Nephron (organoid): ENCODE measurements around the gene GALNT2.

ENCODE experiments used
- H3K27ac Mint-ChIP-seq, 3 experiments: 2 replicates each; pipeline ENCODE4 v1.8.0; 2020; ENCODE audit warnings: mixed read lengths in 3 of 3, mild to moderate bottlenecking in 2 of 3, moderate library complexity in 1 of 3
- H3K27me3 Mint-ChIP-seq: 2 replicates; pipeline ENCODE4 v1.8.0; 2021; ENCODE audit warnings: low read depth, mild to moderate bottlenecking, moderate library complexity, mixed read lengths
- H3K36me3 Mint-ChIP-seq: 2 replicates; pipeline ENCODE4 v1.8.0; 2020; ENCODE audit warnings: low read depth, mixed read lengths
- H3K4me1 Mint-ChIP-seq: 2 replicates; pipeline ENCODE4 v1.8.0; 2020; ENCODE audit warnings: mixed read lengths
- H3K4me3 Mint-ChIP-seq, 3 experiments: 2 replicates each; pipeline ENCODE4 v1.8.0; 2020; ENCODE audit warnings: mild to moderate bottlenecking in 3 of 3, mixed read lengths in 3 of 3, moderate library complexity in 2 of 3
- H3K9me3 Mint-ChIP-seq: 2 replicates; pipeline ENCODE4 v1.8.0; 2020; ENCODE audit warnings: mixed read lengths
- TF ChIP-seq, protein P1 (sequence below), 3 experiments: fragments of 200-600 bp; sonication (generic); IDR thresholded peaks; one replicate each; pipeline ENCODE4 v1.5.0; 2021; ENCODE audit warnings: antibody characterized with exemption in 3 of 3; ENCODE audit not compliant: unreplicated experiment in 3 of 3

The GALNT2 gene

DNA sequence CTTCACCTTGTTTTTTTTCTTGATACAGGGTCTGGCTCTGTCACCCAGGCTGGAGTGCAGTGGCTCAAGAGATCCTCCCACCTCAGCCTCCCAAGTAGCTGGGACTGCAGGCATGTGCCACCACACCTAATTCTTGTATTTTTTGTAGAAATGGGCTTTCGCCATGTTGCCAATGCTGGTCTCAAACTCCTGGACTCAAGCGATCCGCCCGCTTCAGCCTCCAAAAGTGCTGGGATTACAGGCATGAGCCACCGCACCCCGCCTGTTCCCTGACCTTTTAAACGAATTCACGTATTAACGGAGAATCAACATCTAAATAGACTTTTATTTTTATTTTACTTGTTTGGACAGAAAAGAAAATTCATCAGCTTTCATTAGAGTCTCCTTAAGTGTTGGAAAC is 254.3 kb downstream of the GALNT2 start:
- TF ChIP-seq, protein P1, sequence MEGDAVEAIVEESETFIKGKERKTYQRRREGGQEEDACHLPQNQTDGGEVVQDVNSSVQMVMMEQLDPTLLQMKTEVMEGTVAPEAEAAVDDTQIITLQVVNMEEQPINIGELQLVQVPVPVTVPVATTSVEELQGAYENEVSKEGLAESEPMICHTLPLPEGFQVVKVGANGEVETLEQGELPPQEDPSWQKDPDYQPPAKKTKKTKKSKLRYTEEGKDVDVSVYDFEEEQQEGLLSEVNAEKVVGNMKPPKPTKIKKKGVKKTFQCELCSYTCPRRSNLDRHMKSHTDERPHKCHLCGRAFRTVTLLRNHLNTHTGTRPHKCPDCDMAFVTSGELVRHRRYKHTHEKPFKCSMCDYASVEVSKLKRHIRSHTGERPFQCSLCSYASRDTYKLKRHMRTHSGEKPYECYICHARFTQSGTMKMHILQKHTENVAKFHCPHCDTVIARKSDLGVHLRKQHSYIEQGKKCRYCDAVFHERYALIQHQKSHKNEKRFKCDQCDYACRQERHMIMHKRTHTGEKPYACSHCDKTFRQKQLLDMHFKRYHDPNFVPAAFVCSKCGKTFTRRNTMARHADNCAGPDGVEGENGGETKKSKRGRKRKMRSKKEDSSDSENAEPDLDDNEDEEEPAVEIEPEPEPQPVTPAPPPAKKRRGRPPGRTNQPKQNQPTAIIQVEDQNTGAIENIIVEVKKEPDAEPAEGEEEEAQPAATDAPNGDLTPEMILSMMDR (IDR thresholded peaks at IDR 0.05; ENCODE audit: unreplicated experiment in 3 of 3) = no peak
- Mint-ChIP-seq H3K9me3 (no peaks in the 10 kb centered on the region), H3K4me3 (no peak overlapping the region), H3K36me3 (no peaks in the 10 kb centered on the region), H3K27ac (peak overlapping the region in 2 of 3 experiments; percentile 66 to 95), H3K27me3 (peaks cover 13% of the 10 kb centered on the region), H3K4me1 (peaks cover 37% of the 10 kb centered on the region)

DNA sequence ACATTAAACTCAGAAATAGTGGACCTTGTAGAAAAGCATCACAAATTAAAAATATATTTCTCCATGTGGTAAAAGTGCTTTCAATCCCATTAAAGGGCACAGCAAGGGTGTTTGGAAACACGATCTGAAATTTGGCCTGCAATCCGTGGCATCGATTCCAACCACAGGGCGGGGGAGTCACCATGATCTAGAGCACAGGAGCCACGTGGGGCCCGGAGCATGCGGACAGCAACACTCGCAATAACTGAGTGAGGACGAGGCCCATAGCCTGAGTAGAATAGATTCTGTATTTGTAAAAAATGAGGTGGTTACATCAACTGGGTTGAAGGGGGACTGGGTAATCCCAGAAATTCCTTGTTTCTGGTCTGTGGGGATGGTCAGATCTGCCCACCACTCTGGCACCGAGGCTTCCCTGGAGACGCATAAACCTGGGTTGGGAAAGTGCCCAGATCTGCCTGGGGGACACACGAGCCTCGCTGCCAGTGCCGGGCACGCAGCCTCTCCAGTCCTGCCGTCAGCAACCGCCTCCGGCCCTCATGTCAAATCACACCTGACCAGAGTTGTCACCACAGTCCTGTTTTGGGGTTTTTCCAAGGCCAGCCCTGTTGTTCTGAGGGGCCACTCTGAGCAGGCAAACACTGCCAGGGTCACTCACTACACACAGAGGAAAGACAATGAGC is 254.8 kb downstream of the GALNT2 start:
- Mint-ChIP-seq H3K9me3 (no peaks in the 10 kb centered on the region), H3K4me3 (no peak overlapping the region), H3K36me3 (no peaks in the 10 kb centered on the region), H3K27me3 (peaks cover 9% of the 10 kb centered on the region), H3K4me1 (peaks cover 37% of the 10 kb centered on the region), H3K27ac (peak overlapping the region in 2 of 3 experiments; percentile 56 to 58)
- TF ChIP-seq, protein P1 (IDR thresholded peaks at IDR 0.05; ENCODE audit: unreplicated experiment in 3 of 3) = no peak

DNA sequence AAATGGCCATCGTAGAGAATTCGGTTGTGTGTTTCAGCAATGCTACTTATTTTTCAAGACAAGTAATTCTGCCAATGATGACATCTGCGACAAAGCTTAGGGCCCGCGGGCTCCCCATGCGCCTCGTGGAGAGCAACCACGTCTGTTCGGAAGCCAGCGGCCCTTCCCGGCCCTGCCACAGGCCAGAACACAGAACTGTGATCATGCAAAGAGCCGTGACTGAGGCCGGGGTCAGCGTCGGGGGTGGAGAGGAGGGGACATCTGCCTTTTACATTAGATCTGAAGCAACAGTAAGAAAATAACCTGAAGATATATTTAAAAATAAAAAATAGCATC is 255.4 kb downstream of the GALNT2 start:
- H3K27ac Mint-ChIP-seq = no peak overlapping the region
- no peaks in the 10 kb centered on the region for H3K9me3 Mint-ChIP-seq
- H3K36me3 Mint-ChIP-seq = no peaks in the 10 kb centered on the region
- H3K4me3 Mint-ChIP-seq = no peak overlapping the region
- TF ChIP-seq, protein P1 (IDR thresholded peaks at IDR 0.05; ENCODE audit: unreplicated experiment in 3 of 3) = no peak
- H3K27me3 Mint-ChIP-seq = peaks cover 5% of the 10 kb centered on the region
- H3K4me1 Mint-ChIP-seq = peaks cover 37% of the 10 kb centered on the region

GRCh38 chr1:230322967-230323547 is 256.0 kb downstream of the GALNT2 start:
- Mint-ChIP-seq H3K4me1 (peaks cover 35% of the 10 kb centered on the region), H3K36me3 (no peaks in the 10 kb centered on the region), H3K27me3 (peaks cover 5% of the 10 kb centered on the region), H3K27ac (no peak overlapping the region), H3K4me3 (no peak overlapping the region), H3K9me3 (no peaks in the 10 kb centered on the region)
- TF ChIP-seq, protein P1 (IDR thresholded peaks at IDR 0.05; ENCODE audit: unreplicated experiment in 3 of 3) = no peak

GRCh38 chr1:230323686-230324085 is 256.6 kb downstream of the GALNT2 start:
- no peak overlapping the region for H3K27ac Mint-ChIP-seq
- peaks cover 5% of the 10 kb centered on the region for H3K27me3 Mint-ChIP-seq
- peaks cover 39% of the 10 kb centered on the region for H3K4me1 Mint-ChIP-seq
- H3K9me3 Mint-ChIP-seq = no peaks in the 10 kb centered on the region
- H3K36me3 Mint-ChIP-seq = no peaks in the 10 kb centered on the region
- no peak overlapping the region for H3K4me3 Mint-ChIP-seq
- TF ChIP-seq, protein P1 (IDR thresholded peaks at IDR 0.05; ENCODE audit: unreplicated experiment in 3 of 3) = no peak
